Right lobe of liver (tissue), 6 donors: Measurements from ENCODE around the gene PDE7B. TPM values are rescaled to one million over a fixed set of nuclear protein-coding genes. Genes with fewer than 3 reads are reported as not detected.

Experiments
- ATAC-seq, 4 donors: fragments of 200-7000 bp; cut with Tn5 transposase; one replicate each; pipeline ENCODE4 v1.9.1; 2020; ENCODE audit warnings: mild to moderate bottlenecking in 4 of 4, moderate library complexity in 4 of 4
- DNase-seq, 3 donors: peaks; one replicate each; pipeline ENCODE4 v3.0.0-alpha.2; 2020
- H3K27ac ChIP-seq, 3 donors: fragments of 200-600 bp; one replicate each; pipeline ENCODE4 v1.8.0; 2022
- H3K27me3 ChIP-seq, 2 donors: fragments of 200-600 bp; one replicate each; pipeline ENCODE4 v1.8.0; 2022
- H3K36me3 ChIP-seq, 4 donors: fragments of 200-600 bp; sonication (generic) in 1 of 4; one replicate each; pipeline versions ENCODE4 v1.5.1 to v1.8.0; 2017 to 2022; ENCODE audit warnings: control low read depth in 1 of 4
- H3K4me1 ChIP-seq, 4 donors: fragments of 200-600 bp; sonication (generic) in 1 of 4; one replicate each; pipeline versions ENCODE4 v1.5.1 to v1.8.0; 2017 to 2022; ENCODE audit warnings: control low read depth in 1 of 4
- H3K4me3 ChIP-seq, 3 donors: fragments of 200-600 bp; one replicate each; pipeline ENCODE4 v1.8.0; 2022
- H3K9me3 ChIP-seq, 4 donors: fragments of 200-600 bp; sonication (generic) in 1 of 4; one replicate each; pipeline versions ENCODE4 v1.5.1 to v1.8.0; 2017 to 2022; ENCODE audit warnings: control low read depth in 1 of 4
- CTCF ChIP-seq, 4 donors: fragments of 200-600 bp in 3 of 4; fragments of 450-650 bp in 1 of 4; IDR thresholded peaks; one replicate each; pipeline versions ENCODE4 v1.5.1 to v1.8.0; 2016 to 2022; ENCODE audit warnings: antibody characterized with exemption in 4 of 4, mild to moderate bottlenecking in 2 of 4
- POLR2A ChIP-seq: fragments of 450-650 bp; IDR thresholded peaks from one replicate; pipeline ENCODE4 v1.6.1; 2017; ENCODE audit warnings: antibody characterized with exemption, mild to moderate bottlenecking
- WGBS: methylation state at CpG from one replicate; pipeline ENCODE4 v1.1.6; 2018; ENCODE audit warnings: low coverage, low lambda C conversion rate; ENCODE audit not compliant: insufficient coverage; ENCODE audit errors: missing lambda C conversion rate; 5-methylcytosine and 5-hydroxymethylcytosine counted together
- intact Hi-C, 2 donors: fragments of 100-400 bp; cut with DNase I; formaldehyde crosslinking; loops; one replicate each; pipeline versions ENCODE4 v1.11.2 to v1.14.1; 2022
- total RNA-seq, 6 experiments: library from RNA; depleted of rRNA in 2 of 6; stranded (reverse); fragments of >200 nt in 2 of 6; fragmentation: NEBNext Ultra II Directional in 3 of 6; extraction: Animal tissue kit (Norgen Biotek cat#: 25700) in 3 of 6; gene quantifications; one replicate each; pipeline versions ENCODE4 v1.1.0 to v1.2.4, GENCODE V29; 2016 to 2023
- donor health status: DM: no; HTN: yes; CAD: no.
- donor health status: DM: no; HTN: no; CAD: no.
- donor health status: DM: no; HTN: no; CAD: no.
- donor health status: DM: no; HTN: yes; CAD: no.
- donor health status: DM: no; HTN: yes; CAD: no.

PDE7B gene
- total RNA-seq, 6 experiments from 2014 or later: 1.1 to 5.1 (median 1.9) TPM

- Histone ChIP-seq H3K36me3 (no peaks in the 10 kb centered on the region), H3K4me1 (no peaks in the 10 kb centered on the region), H3K4me3 (no peak overlapping the region), H3K9me3 (no peaks in the 10 kb centered on the region), H3K27ac (no peak overlapping the region), H3K27me3 (no peaks in the 10 kb centered on the region)
- ATAC-seq (no peak), DNase-seq (no peak)
- 56% methylated on average over 4 of the region's 4 CpGs for WGBS
- intact Hi-C loops: loop anchor here in 1 of 2 donors (10.0 kb wide), 1 partner anchor 180 kb away; no protein-coding TSS in a partner anchor
- no peak for TF ChIP-seq POLR2A
- TF ChIP-seq CTCF (IDR thresholded peaks at IDR 0.05): no peak
Measured at GRCh38 chr6:136024711-136025110, 173.2 kb downstream of the PDE7B start.

GRCh38 chr6:136025736-136026135 is 174.2 kb downstream of the PDE7B start:
- ATAC-seq: no peak
- H3K4me1 ChIP-seq: no peaks in the 10 kb centered on the region
- TF ChIP-seq CTCF (IDR thresholded peaks at IDR 0.05) (no peak), POLR2A (no peak)
- no peak overlapping the region for H3K4me3 ChIP-seq
- H3K36me3 ChIP-seq: no peaks in the 10 kb centered on the region
- H3K9me3 ChIP-seq: no peaks in the 10 kb centered on the region
- H3K27me3 ChIP-seq: no peaks in the 10 kb centered on the region
- WGBS: 47% methylated on average over 2 of the region's 2 CpGs
- no peak overlapping the region for H3K27ac ChIP-seq
- intact Hi-C loops: loop anchor here in 1 of 2 donors (10.0 kb wide), 1 partner anchor 179 kb away; no protein-coding TSS in a partner anchor
- no peak for DNase-seq

- 80% methylated on average over 3 of the region's 3 CpGs for WGBS
- TF ChIP-seq POLR2A: no peak
- no peak for TF ChIP-seq CTCF (IDR thresholded peaks at IDR 0.05)
- H3K4me3 ChIP-seq: no peak overlapping the region
- H3K36me3 ChIP-seq: no peaks in the 10 kb centered on the region
- no peaks in the 10 kb centered on the region for H3K4me1 ChIP-seq
- H3K27ac ChIP-seq: no peak overlapping the region
- no peaks in the 10 kb centered on the region for H3K27me3 ChIP-seq
- no peak for DNase-seq
- no peaks in the 10 kb centered on the region for H3K9me3 ChIP-seq
- intact Hi-C loops: no loop called here
- no peak for ATAC-seq
Measured at GRCh38 chr6:136030131-136030530, 178.6 kb downstream of the PDE7B start.

GRCh38 chr6:136031982-136032381 is 180.5 kb downstream of the PDE7B start:
- TF ChIP-seq POLR2A (no peak), CTCF (IDR thresholded peaks at IDR 0.05) (peak; percentile 54 to 66 (median 58))
- no peaks in the 10 kb centered on the region for H3K36me3 ChIP-seq
- peak; percentile 76 to 83 (median 80) for ATAC-seq
- no peak overlapping the region for H3K4me3 ChIP-seq
- H3K27ac ChIP-seq: no peak overlapping the region
- intact Hi-C loops: no loop called here
- no peaks in the 10 kb centered on the region for H3K27me3 ChIP-seq
- no peak for DNase-seq
- no peaks in the 10 kb centered on the region for H3K9me3 ChIP-seq
- H3K4me1 ChIP-seq: no peaks in the 10 kb centered on the region

- intact Hi-C loops: no loop called here
- 71% methylated on average over 4 of the region's 4 CpGs for WGBS
- H3K4me1 ChIP-seq: no peaks in the 10 kb centered on the region
Measured at GRCh38 chr6:136033416-136033815, 181.9 kb downstream of the PDE7B start.

More at GRCh38 chr6:136033416-136033815, 181.9 kb downstream of the PDE7B start:
- Histone ChIP-seq H3K27me3 (no peaks in the 10 kb centered on the region), H3K36me3 (no peaks in the 10 kb centered on the region), H3K27ac (no peak overlapping the region), H3K4me3 (no peak overlapping the region), H3K9me3 (no peaks in the 10 kb centered on the region)
- ATAC-seq (no peak), DNase-seq (no peak)
- no peak for TF ChIP-seq POLR2A
- no peak for TF ChIP-seq CTCF (IDR thresholded peaks at IDR 0.05)
